Thymus (tissue), 11 donors: ENCODE measurements around the gene CTDP1. TPM values are rescaled to one million over a fixed set of nuclear protein-coding genes. Genes with fewer than 3 reads are reported as not detected.

Source experiments
- DNase-seq, 9 donors: peaks; one replicate each; pipeline ENCODE4 v3.0.0-alpha.2; 2013; ENCODE audit warnings: low spot score in 9 of 9, low read depth in 6 of 9, missing footprints in 1 of 9
- H3K27ac ChIP-seq, 2 donors: one replicate each; pipeline ENCODE4 v1.5.1; 2013; ENCODE audit warnings: control low read depth in 1 of 2, low read depth in 1 of 2, low read length in 1 of 2, mild to moderate bottlenecking in 1 of 2, moderate library complexity in 1 of 2
- H3K27me3 ChIP-seq, 2 donors: one replicate each; pipeline ENCODE4 v1.5.1; 2013; ENCODE audit warnings: low read length in 1 of 2; ENCODE audit not compliant: control insufficient read depth in 2 of 2, insufficient read depth in 1 of 2
- H3K36me3 ChIP-seq, 2 donors: one replicate each; pipeline ENCODE4 v1.5.1; 2013; ENCODE audit warnings: low read length in 1 of 2, mild to moderate bottlenecking in 1 of 2, moderate library complexity in 1 of 2; ENCODE audit not compliant: control insufficient read depth in 2 of 2, insufficient read depth in 2 of 2
- H3K4me1 ChIP-seq, 2 donors: one replicate each; pipeline ENCODE4 v1.5.1; 2013; ENCODE audit warnings: low read length in 2 of 2; ENCODE audit not compliant: control insufficient read depth in 2 of 2, insufficient read depth in 2 of 2
- H3K4me3 ChIP-seq, 2 donors: one replicate each; pipeline ENCODE4 v1.5.1; 2013; ENCODE audit warnings: low read length in 2 of 2, control low read depth in 1 of 2, mild to moderate bottlenecking in 1 of 2
- H3K9me3 ChIP-seq, 2 donors: one replicate each; pipeline ENCODE4 v1.5.1; 2013; ENCODE audit warnings: low read length in 1 of 2, mild to moderate bottlenecking in 1 of 2; ENCODE audit not compliant: control insufficient read depth in 2 of 2, insufficient read depth in 1 of 2
- WGBS: extraction: QIAGEN DNeasy Blood & Tissue Kit; methylation state at CpG from one replicate; pipeline ENCODE4 v1.1.7; 2013; 5-methylcytosine and 5-hydroxymethylcytosine counted together
- polyA plus RNA-seq: library from polyadenylated mRNA; stranded (reverse); fragments of 200-250 nt; gene quantifications from one replicate; pipeline ENCODE4 v1.2.3, GENCODE V29; 2013
- total RNA-seq: library from RNA; stranded (reverse); fragments of 120-200 nt; gene quantifications from one replicate; pipeline ENCODE4 v1.2.4, GENCODE V29; 2013
- donor health status: healthy.

CTDP1 gene
- total and polyA plus RNA-seq, 2 donors: 15.4 to 26.4 TPM

GRCh38 chr18:79781331-79781941, 101.8 kb downstream of the CTDP1 start:
- Histone ChIP-seq H3K36me3 (no peaks in the 10 kb centered on the region), H3K4me3 (no peak overlapping the region), H3K27ac (no peak overlapping the region), H3K27me3 (peaks cover 6 to 31% of the 10 kb centered on the region in 2 donors), H3K9me3 (no peaks in the 10 kb centered on the region), H3K4me1 (no peaks in the 10 kb centered on the region)
- DNase-seq: no peak
- 94% methylated on average over 17 of the region's 17 CpGs for WGBS

- Histone ChIP-seq H3K4me3 (no peak overlapping the region), H3K36me3 (no peaks in the 10 kb centered on the region), H3K4me1 (no peaks in the 10 kb centered on the region), H3K27me3 (peaks cover 10 to 43% of the 10 kb centered on the region in 2 donors), H3K9me3 (no peaks in the 10 kb centered on the region), H3K27ac (no peak overlapping the region)
- WGBS: 93% methylated on average over 43 of the region's 43 CpGs
- DNase-seq: no peak
These were observed 103.1 kb downstream of the CTDP1 start for GRCh38 chr18:79782566-79783308.

GRCh38 chr18:79784071-79784913, 104.7 kb downstream of the CTDP1 start:
- H3K27me3 ChIP-seq: peaks cover 18 to 54% of the 10 kb centered on the region in 2 donors
- no peak for DNase-seq

GRCh38 chr18:79784965-79785770, 105.6 kb downstream of the CTDP1 start:
- 83% methylated on average over 32 of the region's 32 CpGs for WGBS
- H3K27ac ChIP-seq: no peak overlapping the region
- H3K4me3 ChIP-seq: no peak overlapping the region
- H3K27me3 ChIP-seq: peaks cover 27 to 63% of the 10 kb centered on the region in 2 donors
- DNase-seq: no peak
- H3K4me1 ChIP-seq: no peaks in the 10 kb centered on the region
- no peaks in the 10 kb centered on the region for H3K36me3 ChIP-seq
- H3K9me3 ChIP-seq: no peaks in the 10 kb centered on the region

More at GRCh38 chr18:79784071-79784913, 104.7 kb downstream of the CTDP1 start:
- Histone ChIP-seq H3K4me1 (no peaks in the 10 kb centered on the region), H3K36me3 (no peaks in the 10 kb centered on the region), H3K9me3 (no peaks in the 10 kb centered on the region), H3K27ac (no peak overlapping the region), H3K4me3 (no peak overlapping the region)
- 91% methylated on average over 42 of the region's 42 CpGs for WGBS

GRCh38 chr18:79785831-79786230, 106.2 kb downstream of the CTDP1 start:
- Histone ChIP-seq H3K4me1 (peaks cover 0 to under 1% of the 10 kb centered on the region in 2 donors), H3K36me3 (no peaks in the 10 kb centered on the region), H3K27ac (no peak overlapping the region), H3K9me3 (no peaks in the 10 kb centered on the region), H3K27me3 (peaks cover 27 to 69% of the 10 kb centered on the region in 2 donors), H3K4me3 (no peak overlapping the region)
- DNase-seq: no peak
- WGBS: 89% methylated on average over 12 of the region's 12 CpGs

- DNase-seq: no peak
- Histone ChIP-seq H3K4me3 (no peak overlapping the region), H3K27me3 (peaks cover 27 to 74% of the 10 kb centered on the region in 2 donors), H3K4me1 (peaks cover 0 to 5% of the 10 kb centered on the region in 2 donors), H3K9me3 (no peaks in the 10 kb centered on the region), H3K27ac (no peak overlapping the region), H3K36me3 (no peaks in the 10 kb centered on the region)
- 88% methylated on average over 14 of the region's 14 CpGs for WGBS
These were observed 106.7 kb downstream of the CTDP1 start for GRCh38 chr18:79786304-79786703.

GRCh38 chr18:79786786-79787526, 107.4 kb downstream of the CTDP1 start:
- Histone ChIP-seq H3K27ac (no peak overlapping the region), H3K4me3 (no peak overlapping the region), H3K4me1 (peaks cover 0 to 8% of the 10 kb centered on the region in 2 donors), H3K9me3 (no peaks in the 10 kb centered on the region), H3K27me3 (peaks cover 27 to 78% of the 10 kb centered on the region in 2 donors), H3K36me3 (no peaks in the 10 kb centered on the region)
- DNase-seq: no peak
- WGBS: 90% methylated on average over 22 of the region's 22 CpGs

- Histone ChIP-seq H3K27ac (no peak overlapping the region), H3K27me3 (peaks cover 27 to 84% of the 10 kb centered on the region in 2 donors), H3K4me3 (no peak overlapping the region), H3K4me1 (peaks cover 0 to 8% of the 10 kb centered on the region in 2 donors), H3K36me3 (no peaks in the 10 kb centered on the region), H3K9me3 (no peaks in the 10 kb centered on the region)
- 87% methylated on average over 16 of the region's 16 CpGs for WGBS
- DNase-seq: no peak
These were observed 107.9 kb downstream of the CTDP1 start for GRCh38 chr18:79787527-79787864.
